Measurements from ENCODE around the gene ABCC6. TPM values are rescaled to one million over a fixed set of nuclear protein-coding genes. Genes with fewer than 3 reads are reported as not detected.
"Not testable (repeated sequence)": the region's sequence is repeated elsewhere in the genome, so short reads cannot be mapped to it uniquely, and the experiment has no call there.

Gene ABCC6
- total RNA-seq, 1 experiment from 2014 or later = 3.9 TPM

GRCh38 chr16:16112450-16113053, 110.7 kb downstream of the ABCC6 start:
- no peak for DNase-seq (ENCODE audit: low read depth)

DNA sequence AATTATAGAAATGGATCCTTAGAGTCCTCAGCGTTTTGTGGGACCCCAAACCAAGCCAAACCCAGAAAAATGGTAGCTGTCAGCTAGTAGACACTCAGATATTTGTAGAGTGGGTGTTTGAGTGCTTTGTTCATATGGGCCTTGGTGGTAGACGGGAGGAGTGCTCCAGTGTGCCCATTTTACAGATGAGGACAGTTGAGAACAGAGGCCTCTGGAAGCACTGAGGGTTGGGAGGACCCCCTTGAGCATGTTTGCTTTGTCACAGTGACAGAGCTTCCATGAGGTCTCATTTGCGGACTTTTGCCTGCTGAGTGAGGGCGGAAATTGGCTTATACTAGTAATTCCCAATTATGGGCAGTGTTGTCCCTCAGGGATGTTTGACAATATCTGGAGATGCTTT, 111.7 kb downstream of the ABCC6 start:
- DNase-seq (ENCODE audit: low read depth) = no peak

- no peak for DNase-seq (ENCODE audit: low read depth)
Observed at GRCh38 chr16:16110111-16110490, 113.2 kb downstream of the ABCC6 start.

DNA sequence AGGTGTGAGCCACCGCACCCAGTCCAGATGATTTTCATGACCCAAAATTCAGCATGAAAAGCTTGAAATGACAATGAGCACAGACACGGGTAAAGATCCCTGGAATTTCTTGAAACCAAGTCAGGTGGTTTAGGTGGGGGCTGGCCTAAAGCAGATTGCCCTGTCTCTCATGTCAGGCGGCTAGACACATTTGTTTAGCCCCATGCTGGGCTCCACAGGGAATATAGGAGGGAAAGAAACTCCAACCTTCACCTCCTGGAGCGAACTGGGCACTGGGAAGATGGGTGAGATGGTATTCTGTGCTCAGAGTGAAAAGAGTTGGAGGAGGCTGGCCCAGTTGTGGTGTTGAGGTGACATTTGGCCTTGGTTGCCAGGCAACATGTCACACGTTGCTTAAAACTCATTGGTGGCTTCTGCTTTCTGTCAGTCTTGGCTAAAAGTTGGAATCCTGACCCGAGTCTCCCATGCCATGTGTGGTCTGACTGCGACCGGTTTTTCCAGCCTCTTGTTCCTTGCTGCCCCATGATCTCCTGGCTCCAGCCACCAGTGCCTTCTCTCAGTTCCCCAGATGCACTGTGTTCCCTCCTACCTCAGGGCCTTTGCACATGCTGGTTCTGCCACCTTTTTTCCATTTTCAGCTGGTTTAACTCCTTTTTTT, 113.7 kb downstream of the ABCC6 start:
- DNase-seq (ENCODE audit: low read depth) = peak; percentile 14

GRCh38 chr16:16108759-16109158, 114.5 kb downstream of the ABCC6 start:
- no peak for DNase-seq (ENCODE audit: low read depth)

- no peak for DNase-seq (ENCODE audit: low read depth)
Observed at GRCh38 chr16:16107839-16108238, 115.5 kb downstream of the ABCC6 start.

DNA sequence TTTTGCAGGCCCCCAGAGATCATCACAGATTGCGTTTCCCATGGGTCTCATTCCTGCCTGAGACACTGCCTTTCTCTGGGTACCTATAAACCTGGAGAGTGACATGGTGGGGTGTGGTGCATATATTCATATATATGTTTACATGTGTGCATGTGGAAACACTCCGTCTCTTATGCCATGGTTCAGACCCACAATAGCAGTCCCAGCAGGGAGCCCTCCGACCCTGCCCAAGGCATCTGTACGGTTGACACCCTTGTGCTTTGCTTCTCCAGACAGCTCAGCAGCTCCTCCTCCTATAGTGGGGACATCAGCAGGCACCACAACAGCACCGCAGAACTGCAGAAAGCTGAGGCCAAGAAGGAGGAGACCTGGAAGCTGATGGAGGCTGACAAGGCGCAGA, 116.8 kb downstream of the ABCC6 start:
- no peak for DNase-seq (ENCODE audit: low read depth)

- no peak for DNase-seq (ENCODE audit: low read depth)
Observed at GRCh38 chr16:16105646-16106045, 117.6 kb downstream of the ABCC6 start.

DNA sequence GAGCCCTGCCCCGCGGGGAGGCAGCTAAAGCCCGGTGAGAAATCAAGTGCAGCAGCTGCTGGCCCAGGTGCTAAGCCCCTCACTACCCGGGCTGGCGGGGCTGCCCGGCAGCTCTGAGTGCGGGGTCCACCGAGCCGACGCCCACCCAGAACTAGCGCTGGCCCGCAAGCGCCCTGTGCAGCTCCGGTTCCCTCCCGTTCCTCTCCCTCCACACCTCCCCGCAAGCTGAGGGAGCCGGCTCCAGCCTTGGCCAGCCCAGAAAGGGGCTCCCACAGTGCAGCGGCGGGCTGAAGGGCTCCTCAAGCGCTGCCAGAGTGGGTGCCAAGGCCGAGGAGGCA, 118.5 kb downstream of the ABCC6 start:
- DNase-seq (ENCODE audit: low read depth) = not testable (repeated sequence)

DNA sequence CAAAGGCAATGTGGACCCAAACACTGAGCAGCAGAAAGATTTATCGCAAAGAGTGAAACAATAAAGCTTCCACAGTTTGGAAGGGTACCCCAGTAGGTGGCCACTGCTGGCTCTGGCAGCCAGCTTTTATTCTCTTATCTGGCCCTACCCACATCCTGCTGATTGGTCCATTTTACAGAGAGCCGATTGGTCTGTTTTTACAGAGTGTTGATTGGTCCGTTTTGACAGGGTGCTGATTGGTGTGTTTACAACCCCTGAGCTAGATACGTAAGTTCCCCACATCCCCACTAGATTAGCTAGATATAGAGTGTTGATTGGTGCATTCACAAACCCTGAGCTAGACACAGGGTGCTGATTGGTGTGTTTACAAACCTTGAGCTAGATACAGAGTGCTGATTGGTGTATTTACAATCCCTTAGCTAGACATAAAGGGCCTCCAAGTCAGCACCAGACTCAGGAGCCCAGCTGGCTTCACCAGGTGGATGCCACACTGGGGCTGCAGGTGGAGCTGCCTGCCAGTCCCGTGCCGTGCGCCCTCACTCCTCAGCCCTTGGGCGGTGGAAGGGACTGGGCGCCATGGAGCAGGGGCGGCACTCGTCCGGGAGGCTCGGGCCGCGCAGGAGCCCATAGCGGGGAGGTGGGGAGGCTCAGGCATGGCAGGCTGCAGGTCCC, 119.0 kb downstream of the ABCC6 start:
- DNase-seq (ENCODE audit: low read depth) = not testable (repeated sequence)

- DNase-seq (ENCODE audit: low read depth) = no peak
Observed at GRCh38 chr16:16102738-16103137, 120.6 kb downstream of the ABCC6 start.

DNA sequence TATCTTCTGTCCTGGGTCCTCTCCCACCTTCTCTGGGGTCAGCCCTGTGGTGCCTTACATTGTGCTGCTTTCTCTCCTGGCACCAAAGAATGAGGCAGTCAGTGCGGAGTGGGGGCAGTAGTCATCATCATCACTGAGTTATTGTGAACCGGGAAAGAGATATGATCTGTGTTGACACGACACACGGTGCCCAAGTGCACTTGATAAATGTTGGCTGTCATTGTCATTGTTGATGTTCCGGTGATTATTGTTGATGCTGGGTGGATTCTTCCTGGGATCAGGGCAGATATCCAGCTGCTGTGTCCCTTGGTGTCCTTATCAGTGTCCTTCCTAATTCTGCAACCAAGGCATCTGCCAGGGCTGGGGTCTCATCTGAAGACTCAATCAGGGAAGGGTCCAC, 121.7 kb downstream of the ABCC6 start:
- no peak for DNase-seq (ENCODE audit: low read depth)

DNA sequence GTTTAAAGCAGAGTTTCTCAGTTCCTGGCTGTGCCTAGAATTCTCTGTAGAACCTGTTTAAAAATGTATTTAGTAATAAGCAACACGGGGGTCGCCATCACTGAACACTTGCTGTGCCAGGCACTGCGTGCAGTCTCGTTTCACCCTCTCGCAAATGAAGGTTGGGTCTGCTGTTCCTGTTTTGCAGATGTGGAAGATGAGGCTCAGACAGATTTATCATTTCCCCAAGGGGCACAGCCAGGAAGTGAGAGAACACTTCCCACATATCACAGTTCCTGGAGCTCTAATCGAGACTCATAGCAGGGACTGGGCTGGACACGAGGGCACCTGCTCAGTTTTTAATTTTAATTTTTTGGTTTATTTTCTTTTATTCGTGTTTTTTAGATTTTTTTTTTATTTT, 122.7 kb downstream of the ABCC6 start:
- DNase-seq (ENCODE audit: low read depth) = no peak

DNA sequence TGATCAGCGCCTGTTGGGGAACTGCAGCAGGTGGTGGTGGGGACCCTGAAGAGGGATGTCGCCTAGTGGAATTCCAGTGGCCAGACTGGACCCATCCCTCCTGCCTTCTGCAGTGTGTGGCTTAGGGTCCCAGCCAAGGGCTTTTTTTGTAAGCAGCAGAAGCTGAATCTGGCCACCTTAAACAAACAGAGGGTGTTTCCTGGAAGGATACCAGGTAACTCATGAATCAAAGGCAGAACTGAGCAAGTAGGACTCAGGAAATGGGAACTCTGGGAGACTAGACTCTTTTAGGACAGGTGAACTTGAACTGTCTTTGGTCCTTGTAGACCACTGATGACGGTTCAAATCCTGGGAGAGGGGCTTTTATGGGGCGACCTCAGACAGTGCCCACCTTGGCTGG, 124.0 kb downstream of the ABCC6 start:
- no peak for DNase-seq (ENCODE audit: low read depth)

Other genes starting within 250 kb of the ABCC6 start
- gene NOMO3, start 9.0 kb upstream of the ABCC6 start, total RNA-seq (2014; rRNA removed; shearing (Covaris generic)) = 60.1 and 106 TPM in 2 replicates
- gene NPIPA7, start 155.6 kb upstream of the ABCC6 start, total RNA-seq (2014; rRNA removed; shearing (Covaris generic)) = 4.0 and 9.3 TPM in 2 replicates

All from M059J (cell line).